Lower lobe of right lung (tissue), 2 donors: Measurements from ENCODE around the gene WASF2. TPM values are rescaled to one million over a fixed set of nuclear protein-coding genes. Genes with fewer than 3 reads are reported as not detected.

Source experiments
- ATAC-seq, 2 donors: fragments of 200-7000 bp; cut with Tn5 transposase; one replicate each; pipeline ENCODE4 v1.9.1; 2020 to 2022; ENCODE audit warnings: mild to moderate bottlenecking in 2 of 2, moderate library complexity in 2 of 2
- DNase-seq: peaks from one replicate; pipeline ENCODE4 v3.0.0-alpha.2; 2020
- H3K27ac ChIP-seq: fragments of 200-600 bp; one replicate; pipeline ENCODE4 v1.8.0; 2022
- H3K27me3 ChIP-seq: fragments of 200-600 bp; one replicate; pipeline ENCODE4 v1.8.0; 2022; ENCODE audit warnings: low read depth
- H3K36me3 ChIP-seq: fragments of 200-600 bp; one replicate; pipeline ENCODE4 v1.8.0; 2022; ENCODE audit warnings: mild to moderate bottlenecking
- H3K4me1 ChIP-seq: fragments of 200-600 bp; one replicate; pipeline ENCODE4 v1.8.0; 2022
- H3K4me3 ChIP-seq: fragments of 200-600 bp; one replicate; pipeline ENCODE4 v1.8.0; 2022; ENCODE audit warnings: mild to moderate bottlenecking
- H3K9me3 ChIP-seq: fragments of 200-600 bp; one replicate; pipeline ENCODE4 v1.8.0; 2022
- intact Hi-C: fragments of 100-400 bp; cut with DNase I; formaldehyde crosslinking; loops from one replicate; pipeline ENCODE4 v1.11.0; 2022
- total RNA-seq: library from RNA; stranded (reverse); fragmentation: NEBNext Ultra II Directional; extraction: Animal tissue kit (Norgen Biotek cat#: 25700); gene quantifications from one replicate; pipeline ENCODE4 v1.2.1, GENCODE V29; 2021
- TF ChIP-seq, protein P1 (sequence below): fragments of 200-600 bp; IDR thresholded peaks from one replicate; pipeline ENCODE4 v1.8.0; 2022; ENCODE audit warnings: antibody characterized with exemption, mild to moderate bottlenecking
- donor health status: DM: no; HTN: yes; CAD: no; lungs with severe emphysema.

WASF2 gene
- total RNA-seq, 1 donor from 2014 or later, result 159 TPM

DNA sequence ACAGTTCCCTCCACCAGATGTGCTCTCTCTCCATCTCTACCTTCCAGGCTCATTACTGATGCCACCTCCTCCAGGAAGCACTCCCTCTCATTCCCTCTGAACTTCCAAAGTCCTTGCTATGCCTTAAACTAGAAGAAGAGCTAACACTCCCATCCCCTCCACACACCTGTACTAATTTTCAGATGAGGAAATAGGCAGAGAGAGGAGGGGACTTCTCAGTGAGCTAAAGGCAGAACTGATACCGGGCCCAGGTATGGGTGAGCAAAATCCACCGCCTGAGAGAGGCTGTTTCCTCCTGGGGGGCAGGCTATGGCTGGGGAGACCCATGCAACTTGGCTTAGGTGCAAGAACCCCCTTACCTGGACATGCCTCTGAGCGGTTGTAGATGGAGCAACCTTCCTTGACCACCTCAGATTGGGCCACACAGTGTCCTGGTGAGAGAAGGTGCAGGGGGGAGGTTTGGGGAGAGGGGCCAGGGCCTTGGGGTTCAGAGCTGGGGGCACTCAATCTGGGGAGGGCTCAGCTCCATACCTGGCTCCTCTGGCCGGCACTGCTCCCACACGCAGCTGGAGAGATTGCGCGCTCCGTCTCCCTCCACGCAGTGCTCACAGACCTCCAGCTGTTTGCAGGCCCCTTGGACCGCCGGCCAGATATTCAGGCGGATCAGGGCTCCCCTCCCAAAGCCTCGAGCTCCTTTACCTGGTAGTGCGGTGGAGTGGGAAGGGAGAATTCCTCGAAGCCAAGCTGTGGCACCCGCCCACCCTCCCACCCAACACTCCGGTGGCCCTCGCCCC lies 107.8 kb downstream of the WASF2 start:
- Histone ChIP-seq H3K4me3 (no peak overlapping the region), H3K27ac (no peak overlapping the region), H3K36me3 (no peaks in the 10 kb centered on the region), H3K9me3 (no peaks in the 10 kb centered on the region), H3K4me1 (peaks cover 17% of the 10 kb centered on the region), H3K27me3 (no peaks in the 10 kb centered on the region)
- TF ChIP-seq, protein P1, sequence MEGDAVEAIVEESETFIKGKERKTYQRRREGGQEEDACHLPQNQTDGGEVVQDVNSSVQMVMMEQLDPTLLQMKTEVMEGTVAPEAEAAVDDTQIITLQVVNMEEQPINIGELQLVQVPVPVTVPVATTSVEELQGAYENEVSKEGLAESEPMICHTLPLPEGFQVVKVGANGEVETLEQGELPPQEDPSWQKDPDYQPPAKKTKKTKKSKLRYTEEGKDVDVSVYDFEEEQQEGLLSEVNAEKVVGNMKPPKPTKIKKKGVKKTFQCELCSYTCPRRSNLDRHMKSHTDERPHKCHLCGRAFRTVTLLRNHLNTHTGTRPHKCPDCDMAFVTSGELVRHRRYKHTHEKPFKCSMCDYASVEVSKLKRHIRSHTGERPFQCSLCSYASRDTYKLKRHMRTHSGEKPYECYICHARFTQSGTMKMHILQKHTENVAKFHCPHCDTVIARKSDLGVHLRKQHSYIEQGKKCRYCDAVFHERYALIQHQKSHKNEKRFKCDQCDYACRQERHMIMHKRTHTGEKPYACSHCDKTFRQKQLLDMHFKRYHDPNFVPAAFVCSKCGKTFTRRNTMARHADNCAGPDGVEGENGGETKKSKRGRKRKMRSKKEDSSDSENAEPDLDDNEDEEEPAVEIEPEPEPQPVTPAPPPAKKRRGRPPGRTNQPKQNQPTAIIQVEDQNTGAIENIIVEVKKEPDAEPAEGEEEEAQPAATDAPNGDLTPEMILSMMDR, result no peak
- intact Hi-C loops, result no loop called here
- no peak for ATAC-seq
- no peak for DNase-seq

DNA sequence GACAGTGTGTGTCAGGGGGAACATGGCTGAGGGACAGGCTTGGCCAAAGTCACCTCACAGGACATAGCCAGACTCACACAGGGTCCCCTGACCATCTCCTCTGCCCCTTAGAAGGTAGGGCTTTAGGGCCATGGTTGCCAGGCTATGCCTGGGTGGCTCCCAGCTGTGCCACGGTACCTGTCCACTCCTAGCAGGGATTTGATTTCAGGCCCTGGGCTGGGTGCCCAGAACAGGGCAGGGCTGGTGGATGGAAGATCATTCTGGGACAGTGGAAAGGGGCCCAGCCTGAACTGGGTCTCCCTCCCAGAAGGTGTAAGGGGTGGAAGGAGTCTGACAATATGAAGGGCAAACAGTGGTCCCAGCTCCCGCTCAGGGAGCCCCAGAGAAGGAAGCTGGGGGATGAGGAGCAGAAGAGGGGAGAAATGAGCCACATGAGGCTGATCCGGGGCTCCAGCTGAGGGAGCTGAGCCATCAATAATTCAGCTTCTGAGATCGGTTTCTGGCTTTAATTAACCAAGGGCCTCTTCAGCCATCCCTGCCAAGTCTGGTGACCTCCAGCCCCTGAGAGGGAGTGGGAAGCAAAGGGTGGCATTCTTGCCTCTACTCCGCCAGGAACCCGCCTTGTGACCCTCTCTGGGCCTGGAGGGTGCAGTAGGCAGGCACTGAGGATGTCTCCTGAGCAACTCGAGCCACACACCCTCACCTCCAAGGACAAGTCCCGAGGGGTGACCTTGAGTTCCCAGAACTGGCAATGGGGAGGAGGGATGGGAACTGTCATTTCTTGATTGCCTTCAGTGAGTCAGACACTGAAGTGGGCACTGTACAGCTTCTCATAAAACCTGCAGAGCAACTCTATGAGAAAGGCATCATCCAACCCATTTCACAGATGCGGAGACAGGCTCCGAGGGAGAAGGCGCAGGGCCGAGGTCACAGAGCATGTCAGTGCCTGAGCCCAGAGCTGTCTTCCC lies 108.9 kb downstream of the WASF2 start:
- Histone ChIP-seq H3K9me3 (no peaks in the 10 kb centered on the region), H3K4me3 (no peak overlapping the region), H3K4me1 (peaks cover 21% of the 10 kb centered on the region), H3K36me3 (no peaks in the 10 kb centered on the region), H3K27ac (no peak overlapping the region), H3K27me3 (no peaks in the 10 kb centered on the region)
- ATAC-seq (peak in 1 of 2 donors; percentile 7), DNase-seq (no peak)
- TF ChIP-seq, protein P1, result no peak
- intact Hi-C loops, result no loop called here

DNA sequence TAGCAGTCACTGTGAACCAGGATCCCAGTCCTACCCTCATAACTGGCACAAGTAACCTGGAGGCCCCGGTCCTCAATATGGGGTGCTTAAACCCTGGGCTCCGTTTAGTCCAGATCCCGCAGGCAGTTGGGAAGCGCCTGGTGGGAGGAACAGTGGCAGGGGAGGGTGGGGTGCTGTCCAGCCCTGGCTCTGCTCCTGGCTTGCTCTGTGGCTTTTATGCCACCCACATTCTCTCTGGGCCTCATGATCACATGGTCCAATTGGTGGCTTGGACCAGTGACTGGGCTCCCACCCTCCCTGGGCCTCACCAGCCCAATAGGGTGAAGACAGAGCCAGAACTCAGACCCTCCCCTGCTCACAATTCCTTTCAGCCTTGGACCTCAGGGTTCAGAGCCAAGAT lies 109.7 kb downstream of the WASF2 start:
- H3K36me3 ChIP-seq, result no peaks in the 10 kb centered on the region
- intact Hi-C loops, result no loop called here
- ATAC-seq (no peak), DNase-seq (no peak)
- H3K4me1 ChIP-seq, result peaks cover 22% of the 10 kb centered on the region
- H3K9me3 ChIP-seq, result no peaks in the 10 kb centered on the region
- TF ChIP-seq, protein P1, result no peak
- no peaks in the 10 kb centered on the region for H3K27me3 ChIP-seq
- no peak overlapping the region for H3K4me3 ChIP-seq
- no peak overlapping the region for H3K27ac ChIP-seq

DNA sequence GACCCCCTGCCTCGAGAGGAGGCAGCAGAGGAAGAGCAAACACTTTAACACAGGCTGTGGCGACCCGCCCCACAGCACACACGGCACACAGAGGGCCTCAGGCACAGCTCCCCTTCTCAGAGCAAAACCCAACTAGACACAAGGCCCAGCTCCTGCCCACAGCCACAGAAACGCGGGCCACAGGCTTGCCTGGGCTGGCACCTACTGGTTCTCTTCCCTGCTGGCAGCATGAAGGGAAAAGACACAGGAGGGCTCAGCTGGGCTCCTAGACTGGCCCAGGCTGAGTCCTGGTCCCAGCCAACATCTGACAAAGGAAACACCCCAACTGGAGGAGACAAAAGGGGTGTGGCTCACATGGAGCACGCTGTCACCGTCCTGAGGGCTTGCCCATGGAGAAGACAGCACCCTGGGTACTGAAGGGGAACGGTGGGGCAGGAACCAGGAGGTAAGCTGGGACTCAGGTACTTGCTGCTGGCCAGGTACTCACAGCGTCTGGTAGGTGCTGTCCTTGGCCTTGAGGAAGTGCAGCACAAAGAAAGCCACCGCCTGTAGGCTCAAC lies 110.3 kb downstream of the WASF2 start:
- no peak for DNase-seq
- H3K36me3 ChIP-seq, result no peaks in the 10 kb centered on the region
- H3K9me3 ChIP-seq, result no peaks in the 10 kb centered on the region
- TF ChIP-seq, protein P1, result no peak
- H3K27ac ChIP-seq, result no peak overlapping the region
- intact Hi-C loops, result no loop called here
- H3K4me3 ChIP-seq, result no peak overlapping the region
- peaks cover 24% of the 10 kb centered on the region for H3K4me1 ChIP-seq
- no peak for ATAC-seq
- H3K27me3 ChIP-seq, result no peaks in the 10 kb centered on the region

DNA sequence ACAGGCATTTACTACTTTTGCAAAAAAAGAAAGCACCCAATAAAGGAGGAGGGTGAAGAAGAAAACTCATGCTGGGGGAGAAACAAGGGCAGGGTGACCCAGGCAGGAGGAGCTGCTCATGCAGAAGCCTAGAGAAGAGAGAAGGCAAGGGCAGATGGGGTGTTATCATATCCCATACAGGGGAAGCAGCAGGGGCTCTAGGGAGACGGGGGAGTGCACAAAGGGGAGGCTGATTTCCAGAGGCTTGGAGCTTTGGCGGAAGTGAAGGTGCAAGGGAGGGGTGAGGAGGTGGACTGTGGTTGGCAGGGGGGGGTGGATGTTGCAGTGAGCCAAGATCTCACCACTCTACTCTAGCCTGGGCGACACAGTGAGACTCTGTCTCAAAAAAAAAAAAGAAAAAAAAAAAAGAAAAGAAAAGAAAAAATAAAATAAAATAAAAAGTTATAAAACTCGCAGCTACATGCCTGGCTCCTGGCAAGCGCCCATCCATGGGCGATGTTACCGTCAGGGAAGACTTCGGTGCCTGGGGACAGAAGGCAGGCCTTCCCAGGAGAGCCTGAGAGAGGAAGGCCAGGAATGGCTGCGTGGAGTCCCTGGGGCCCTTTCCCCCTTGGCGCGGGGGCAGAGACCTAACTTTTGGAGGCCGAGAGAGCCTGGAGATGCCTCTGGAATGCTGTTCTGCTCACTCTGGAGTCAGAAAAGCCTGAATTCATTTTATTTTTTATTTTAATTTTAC lies 112.0 kb downstream of the WASF2 start:
- DNase-seq (no peak), ATAC-seq (no peak)
- H3K4me3 ChIP-seq, result no peak overlapping the region
- H3K9me3 ChIP-seq, result no peaks in the 10 kb centered on the region
- no peak overlapping the region for H3K27ac ChIP-seq
- H3K4me1 ChIP-seq, result peaks cover 24% of the 10 kb centered on the region
- no peaks in the 10 kb centered on the region for H3K27me3 ChIP-seq
- H3K36me3 ChIP-seq, result no peaks in the 10 kb centered on the region
- TF ChIP-seq, protein P1, result no peak
- intact Hi-C loops, result no loop called here
